Testis (tissue), 3 donors: ENCODE results near the gene EBLN1. TPM values are rescaled to one million over a fixed set of nuclear protein-coding genes. Genes with fewer than 3 reads are reported as not detected.

Experiments used
- DNase-seq: peaks from one replicate; pipeline ENCODE4 v3.0.0-alpha.2; 2019
- H3K27ac ChIP-seq, 2 donors: fragments of 200-600 bp; sonication (generic); one replicate each; pipeline ENCODE4 v1.5.1; 2019
- H3K27me3 ChIP-seq: fragments of 200-600 bp; sonication (generic); one replicate; pipeline ENCODE4 v1.5.1; 2019
- H3K36me3 ChIP-seq: fragments of 200-600 bp; sonication (generic); one replicate; pipeline ENCODE4 v1.5.1; 2017; ENCODE audit warnings: low read depth; ENCODE audit errors: missing control alignments
- H3K4me1 ChIP-seq: fragments of 200-600 bp; sonication (generic); one replicate; pipeline ENCODE4 v1.5.1; 2019
- H3K4me3 ChIP-seq, 2 donors: fragments of 200-600 bp; sonication (generic); one replicate each; pipeline ENCODE4 v1.5.1; 2017 to 2019
- H3K9me3 ChIP-seq: fragments of 200-600 bp; sonication (generic); one replicate; pipeline ENCODE4 v1.5.1; 2017
- CTCF ChIP-seq, 3 experiments: fragments of 450-650 bp in 2 of 3; fragments of 200-600 bp in 1 of 3; sonication (generic) in 1 of 3; IDR thresholded peaks; one replicate each; pipeline ENCODE4 v1.5.1; 2016 to 2019; ENCODE audit warnings: antibody characterized with exemption in 3 of 3, mild to moderate bottlenecking in 2 of 3, moderate library complexity in 1 of 3
- POLR2A ChIP-seq: fragments of 450-650 bp; IDR thresholded peaks from one replicate; pipeline ENCODE4 v1.6.1; 2017; ENCODE audit warnings: antibody characterized with exemption, mild to moderate bottlenecking, moderate library complexity
- WGBS, 2 donors: methylation state at CpG; one replicate each; pipeline ENCODE4 v1.1.5; 2018; 5-methylcytosine and 5-hydroxymethylcytosine counted together
- intact Hi-C: fragments of 100-400 bp; cut with DNase I; formaldehyde crosslinking; loops from one replicate; pipeline ENCODE4 v1.15.1; 2023; ENCODE audit warnings: low total_unique reads
- polyA plus RNA-seq: library from polyadenylated mRNA; stranded (reverse); fragments of 350-450 nt; fragmentation: Illumina TruSeq; extraction: RNeasy Lipid Tissue Mini Kit (QIAGEN cat#74804); gene quantifications from one replicate; pipeline ENCODE4 v1.2.3, GENCODE V29; 2014; ENCODE audit warnings: low read depth, low replicate concordance; ENCODE audit not compliant: insufficient read depth
- total RNA-seq, 2 donors: library from RNA; depleted of rRNA; stranded (reverse); fragments of >200 nt; gene quantifications; one replicate each; pipeline ENCODE4 v1.2.3, GENCODE V29; 2016

The EBLN1 gene
- total and polyA plus RNA-seq, 3 donors from 2014 or later: 1.4 to 4.7 (median 3.5) TPM

GRCh38 chr10:22185586-22185985, 32.2 kb downstream of the EBLN1 start:
- WGBS, 2 donors: 81 to 82% methylated on average over 4 of the region's 4 CpGs
- Histone ChIP-seq H3K27ac (no peak overlapping the region), H3K9me3 (no peaks in the 10 kb centered on the region), H3K4me3 (no peak overlapping the region), H3K27me3 (no peaks in the 10 kb centered on the region), H3K36me3 (no peaks in the 10 kb centered on the region), H3K4me1 (no peaks in the 10 kb centered on the region)
- DNase-seq: no peak
- intact Hi-C loops: no loop called here
- TF ChIP-seq POLR2A (no peak), CTCF (IDR thresholded peaks at IDR 0.05) (no peak)

DNA sequence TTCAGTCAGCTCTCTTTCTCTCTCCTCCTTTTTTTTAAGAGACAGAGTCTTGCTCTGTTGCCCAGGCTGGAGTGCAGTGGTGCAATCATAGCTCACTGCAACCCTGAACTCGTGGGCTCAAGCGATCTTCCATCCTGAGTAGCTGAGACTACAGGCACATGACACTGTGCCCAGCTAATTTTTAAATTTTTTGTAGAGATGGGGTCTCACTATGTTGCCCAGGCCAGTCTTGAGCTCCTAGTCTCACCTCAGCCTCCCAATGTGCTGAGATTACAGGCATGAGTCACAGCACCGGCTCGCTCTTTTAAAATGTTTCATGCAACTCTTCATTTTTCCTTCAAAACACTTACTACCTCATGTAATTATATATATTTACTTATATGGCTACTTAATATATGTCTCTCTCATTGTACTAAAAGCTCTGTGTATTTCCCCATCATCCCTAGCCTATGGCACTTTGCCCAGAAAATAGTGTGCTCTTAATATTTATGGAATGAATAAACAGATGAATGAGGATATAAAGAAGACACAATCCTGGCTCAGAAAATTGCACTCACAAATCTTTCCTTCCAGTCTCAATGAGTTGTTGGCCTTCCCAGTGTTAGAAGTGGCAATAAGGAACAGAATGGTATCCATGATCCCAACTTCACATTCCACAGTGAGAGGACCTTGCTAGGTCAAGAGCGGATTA, 33.9 kb downstream of the EBLN1 start:
- no peaks in the 10 kb centered on the region for H3K27me3 ChIP-seq
- H3K4me1 ChIP-seq: no peaks in the 10 kb centered on the region
- no peaks in the 10 kb centered on the region for H3K36me3 ChIP-seq
- 85 to 90% methylated on average over 5 of the region's 5 CpGs for WGBS, 2 donors
- H3K9me3 ChIP-seq: no peaks in the 10 kb centered on the region
- H3K27ac ChIP-seq: no peak overlapping the region
- TF ChIP-seq POLR2A (no peak), CTCF (IDR thresholded peaks at IDR 0.05) (no peak)
- no peak for DNase-seq
- H3K4me3 ChIP-seq: no peak overlapping the region
- intact Hi-C loops: no loop called here

- Histone ChIP-seq H3K36me3 (no peaks in the 10 kb centered on the region), H3K4me1 (no peaks in the 10 kb centered on the region), H3K4me3 (no peak overlapping the region), H3K9me3 (no peaks in the 10 kb centered on the region), H3K27ac (no peak overlapping the region), H3K27me3 (no peaks in the 10 kb centered on the region)
- DNase-seq: no peak
- WGBS, 2 donors: 91 to 94% methylated on average over 2 of the region's 2 CpGs
- TF ChIP-seq CTCF (IDR thresholded peaks at IDR 0.05) (no peak), POLR2A (no peak)
- intact Hi-C loops: no loop called here
Measured at GRCh38 chr10:22180724-22181123, 37.1 kb downstream of the EBLN1 start.

- Histone ChIP-seq H3K4me3 (no peak overlapping the region), H3K4me1 (no peaks in the 10 kb centered on the region), H3K36me3 (no peaks in the 10 kb centered on the region), H3K9me3 (no peaks in the 10 kb centered on the region), H3K27ac (no peak overlapping the region), H3K27me3 (no peaks in the 10 kb centered on the region)
- DNase-seq: no peak
- intact Hi-C loops: no loop called here
- TF ChIP-seq CTCF (IDR thresholded peaks at IDR 0.05): no peak
- no peak for TF ChIP-seq POLR2A
Measured at GRCh38 chr10:22174442-22174841, 43.4 kb downstream of the EBLN1 start.

- Histone ChIP-seq H3K36me3 (no peaks in the 10 kb centered on the region), H3K27me3 (no peaks in the 10 kb centered on the region), H3K27ac (no peak overlapping the region), H3K4me1 (no peaks in the 10 kb centered on the region), H3K4me3 (no peak overlapping the region), H3K9me3 (no peaks in the 10 kb centered on the region)
- intact Hi-C loops: no loop called here
- no peak for DNase-seq
- TF ChIP-seq POLR2A: no peak
- 94 to 97% methylated on average over 1 of the region's 1 CpG for WGBS, 2 donors
Measured at GRCh38 chr10:22171131-22171530, 46.7 kb downstream of the EBLN1 start.
